ENCODE measurements around the gene UGT1A8.

GRCh38 chr2:233764761-233765160, 147.3 kb downstream of the UGT1A8 start:
- TF ChIP-seq YY1 (IDR thresholded peaks at IDR 0.05; ENCODE audit: insufficient read depth, insufficient read length) = no peak
- TF ChIP-seq SUZ12 (IDR thresholded peaks at IDR 0.05; ENCODE audit: extremely low read depth, insufficient read depth, insufficient read length) = no peak
- no peak for TF ChIP-seq ZNF274 (IDR thresholded peaks at IDR 0.05; ENCODE audit: low read depth, low read length)

All from NT2/D1 (cell line).